GM18868 (cell line): Measurements from ENCODE around the gene WDR13.
"Not testable (repeated sequence)": the region's sequence is repeated elsewhere in the genome, so short reads cannot be mapped to it uniquely, and the experiment has no call there.

Source experiments
- ATAC-seq: cut with Tn5 transposase; IDR thresholded peaks from one replicate; pipeline ENCODE4 v1.9.1; 2021; ENCODE audit warnings: mild to moderate bottlenecking, moderate library complexity; ENCODE audit not compliant: unreplicated experiment

The WDR13 gene

DNA sequence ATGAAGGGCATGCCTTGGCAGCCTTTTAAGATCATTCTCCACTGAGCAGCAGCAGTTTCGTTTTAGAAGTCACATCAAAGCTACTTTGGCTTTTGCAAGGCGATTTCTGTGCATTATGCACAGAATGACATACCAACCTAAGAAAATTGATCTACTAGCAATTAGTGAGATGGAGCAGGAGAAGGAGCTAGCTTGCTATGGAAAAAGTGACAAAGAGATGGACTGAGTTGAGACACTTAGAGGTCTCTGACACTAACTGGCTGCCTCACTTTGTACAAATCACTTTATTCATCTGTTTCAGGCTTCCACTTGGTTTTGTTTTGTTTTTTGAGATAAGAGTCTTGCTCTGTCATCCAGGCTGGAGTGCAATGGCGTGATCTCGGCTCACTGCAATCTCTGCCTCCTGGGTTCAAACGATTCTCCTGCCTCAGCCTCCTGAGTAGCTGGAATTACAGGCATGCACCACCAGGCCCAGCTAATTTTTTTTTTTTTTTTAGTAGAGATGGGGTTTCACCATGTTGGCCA is 54.8 kb downstream of the WDR13 start:
- not testable (repeated sequence) for ATAC-seq

DNA sequence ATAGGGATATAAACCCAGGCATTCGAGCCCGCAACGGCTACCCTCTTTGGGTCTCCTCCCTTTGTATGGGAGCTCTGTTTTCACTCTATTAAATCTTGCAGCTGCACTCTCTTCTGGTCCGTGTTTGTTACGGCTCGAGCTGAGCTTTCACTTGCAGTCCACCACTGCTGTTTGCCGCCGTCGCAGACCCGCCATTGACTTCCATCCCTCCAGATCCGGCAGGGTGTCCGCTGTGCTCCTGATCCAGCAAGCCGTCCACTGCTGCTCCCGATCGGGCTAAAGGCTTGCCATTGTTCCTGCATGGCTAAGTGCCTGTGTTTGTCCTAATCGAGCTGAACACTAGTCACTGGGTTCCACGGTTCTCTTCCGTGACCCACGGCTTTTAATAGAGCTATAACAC is 57.5 kb downstream of the WDR13 start:
- not testable (repeated sequence) for ATAC-seq
